ENCODE results near the gene GLCCI1. TPM values are rescaled to one million over a fixed set of nuclear protein-coding genes. Genes with fewer than 3 reads are reported as not detected.

The GLCCI1 gene
- total and polyA plus RNA-seq, 2 donors (not counting 3 experiments of a cell fraction or from before 2014, with no cell fraction given): 2.3 to 5.6 TPM

DNA sequence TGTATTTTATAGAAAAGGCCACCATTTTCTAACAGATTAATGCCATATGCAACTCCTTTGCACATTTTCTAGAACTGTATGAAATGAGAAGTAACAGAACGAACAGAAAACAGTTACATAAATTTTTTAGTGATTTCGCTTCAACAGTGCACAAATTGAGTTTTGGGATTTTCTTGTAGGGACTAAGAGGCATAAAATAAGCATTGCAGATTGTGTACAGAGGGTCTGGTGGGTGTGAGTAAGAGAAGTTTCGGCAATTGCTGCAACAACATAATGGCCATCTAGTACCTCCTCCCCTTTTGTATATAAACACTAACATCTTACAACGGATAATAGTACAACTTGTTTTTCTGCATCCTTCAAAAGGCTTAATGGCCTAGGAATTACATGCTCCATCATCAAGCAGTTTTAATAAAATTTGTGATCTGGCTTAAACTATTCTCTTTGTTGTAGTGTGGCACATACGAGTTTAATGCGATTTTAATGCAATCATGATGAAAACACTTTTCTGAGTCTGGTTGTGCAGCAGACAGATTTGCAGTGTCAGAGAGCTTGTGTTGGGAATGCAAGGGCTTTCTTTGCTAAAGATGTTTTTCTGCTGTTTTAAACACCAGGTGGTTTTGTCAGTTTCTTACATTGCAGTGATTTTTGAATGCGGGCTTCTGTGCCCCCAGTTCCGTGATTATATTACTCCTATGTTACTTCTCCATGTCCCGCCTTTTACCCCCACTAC lies 2.9 kb downstream of the GLCCI1 start:
- no peaks in the 10 kb centered on the region for H3K36me3 ChIP-seq (ENCODE audit: control insufficient read depth in 2 of 2, extremely low read depth in 1 of 2, insufficient read depth in 2 of 2, low read length in 2 of 2)
- dilution Hi-C loops (cut with MboI; ENCODE audit: extremely low pct_ligation_motif_present, low sequenced_read_pairs) (no loop called here), intact Hi-C loops (cut with micrococcal nuclease) (loop anchor here (5.0 kb wide), 1 partner anchor 274 kb away; no protein-coding TSS in a partner anchor)
- no peak for TF ChIP-seq POLR2A (IDR thresholded peaks at IDR 0.05; ENCODE audit: low read depth, low read length)
- no peak for TF ChIP-seq GATA2 (IDR thresholded peaks at IDR 0.05; ENCODE audit: insufficient read depth, insufficient read length, low read depth, low read length)
- TF ChIP-seq POLR2AphosphoS5 (IDR thresholded peaks at IDR 0.05; ENCODE audit: insufficient read depth, low read depth, low read length): no peak
- TF ChIP-seq EZH2 (IDR thresholded peaks at IDR 0.05; ENCODE audit: borderline replicate concordance, low read depth, low read length, severe bottlenecking): no peak
- no peak for TF ChIP-seq JUN (IDR thresholded peaks at IDR 0.05; ENCODE audit: borderline replicate concordance, insufficient read depth, insufficient read length, low read depth)
- TF ChIP-seq, protein P1, sequence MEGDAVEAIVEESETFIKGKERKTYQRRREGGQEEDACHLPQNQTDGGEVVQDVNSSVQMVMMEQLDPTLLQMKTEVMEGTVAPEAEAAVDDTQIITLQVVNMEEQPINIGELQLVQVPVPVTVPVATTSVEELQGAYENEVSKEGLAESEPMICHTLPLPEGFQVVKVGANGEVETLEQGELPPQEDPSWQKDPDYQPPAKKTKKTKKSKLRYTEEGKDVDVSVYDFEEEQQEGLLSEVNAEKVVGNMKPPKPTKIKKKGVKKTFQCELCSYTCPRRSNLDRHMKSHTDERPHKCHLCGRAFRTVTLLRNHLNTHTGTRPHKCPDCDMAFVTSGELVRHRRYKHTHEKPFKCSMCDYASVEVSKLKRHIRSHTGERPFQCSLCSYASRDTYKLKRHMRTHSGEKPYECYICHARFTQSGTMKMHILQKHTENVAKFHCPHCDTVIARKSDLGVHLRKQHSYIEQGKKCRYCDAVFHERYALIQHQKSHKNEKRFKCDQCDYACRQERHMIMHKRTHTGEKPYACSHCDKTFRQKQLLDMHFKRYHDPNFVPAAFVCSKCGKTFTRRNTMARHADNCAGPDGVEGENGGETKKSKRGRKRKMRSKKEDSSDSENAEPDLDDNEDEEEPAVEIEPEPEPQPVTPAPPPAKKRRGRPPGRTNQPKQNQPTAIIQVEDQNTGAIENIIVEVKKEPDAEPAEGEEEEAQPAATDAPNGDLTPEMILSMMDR (IDR thresholded peaks at IDR 0.05; ENCODE audit: extremely low read depth in 1 of 2, insufficient read depth in 1 of 2, low read depth in 1 of 2, low read length in 2 of 2): no peak
- TF ChIP-seq, protein P2, sequence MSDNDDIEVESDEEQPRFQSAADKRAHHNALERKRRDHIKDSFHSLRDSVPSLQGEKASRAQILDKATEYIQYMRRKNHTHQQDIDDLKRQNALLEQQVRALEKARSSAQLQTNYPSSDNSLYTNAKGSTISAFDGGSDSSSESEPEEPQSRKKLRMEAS (IDR thresholded peaks at IDR 0.05; ENCODE audit: insufficient read depth, insufficient read length): no peak
- TF ChIP-seq FOS (IDR thresholded peaks at IDR 0.05; ENCODE audit: borderline replicate concordance, insufficient read depth, low read length): no peak
- TF ChIP-seq MYC (IDR thresholded peaks at IDR 0.05; ENCODE audit: low read depth, low read length): no peak
- no peak for FAIRE-seq
- no peak for DNase-seq (ENCODE audit: low read depth, low spot score)
- no peaks in the 10 kb centered on the region for H3K79me2 ChIP-seq (ENCODE audit: control insufficient read depth, insufficient read depth, low read length)
- H3K27me3 ChIP-seq (ENCODE audit: control insufficient read depth in 2 of 2, insufficient read depth in 2 of 2, low read length in 2 of 2): no peaks in the 10 kb centered on the region
- H2AFZ ChIP-seq (ENCODE audit: low read depth, low read length): no peak overlapping the region
- H4K20me1 ChIP-seq (replicated peaks; ENCODE audit: control insufficient read depth, extremely low read depth, insufficient read depth, low read length): no peaks in the 10 kb centered on the region
- POLR2A ChIA-PET: no interaction called here
- BruUV-seq (replicated peaks): no TSS peak
- H3K9me3 ChIP-seq (replicated peaks; ENCODE audit: control insufficient read depth, insufficient read depth, low read length): no peaks in the 10 kb centered on the region
- no peak overlapping the region for H3K27ac ChIP-seq (ENCODE audit: insufficient read depth, low read depth, low read length)
- no peak overlapping the region for H3K9ac ChIP-seq (replicated peaks; ENCODE audit: extremely low read depth, insufficient read depth, low read length)
- H3K9me1 ChIP-seq (replicated peaks; ENCODE audit: control insufficient read depth, extremely low read depth, insufficient read depth, low read length): no peaks in the 10 kb centered on the region
- H3K4me2 ChIP-seq (ENCODE audit: insufficient read depth, low read length): no peak overlapping the region
- CTCF ChIA-PET: interaction anchor here (1.1 to 6.9 kb wide), 5 partner anchors 17 to 290 kb away, joined by 3 to 41 read pairs (median 5); no protein-coding TSS in a partner anchor
- no peak overlapping the region for H3K4me3 ChIP-seq (replicated peaks in 1 of 3; ENCODE audit: insufficient read depth in 1 of 3, low read depth in 1 of 3, low read length in 3 of 3)
- peaks cover 10% of the 10 kb centered on the region for H3K4me1 ChIP-seq (ENCODE audit: control insufficient read depth, extremely low read depth, insufficient read depth, low read length)
